GM19193 (cell line): ENCODE measurements around the gene GPS1.

Experiments
- POLR2A ChIP-seq: IDR thresholded peaks from 4 replicates; pipeline ENCODE4 v1.6.1; 2011; ENCODE audit not compliant: insufficient read depth, insufficient read length; ENCODE audit errors: extremely low read depth

The GPS1 gene

DNA sequence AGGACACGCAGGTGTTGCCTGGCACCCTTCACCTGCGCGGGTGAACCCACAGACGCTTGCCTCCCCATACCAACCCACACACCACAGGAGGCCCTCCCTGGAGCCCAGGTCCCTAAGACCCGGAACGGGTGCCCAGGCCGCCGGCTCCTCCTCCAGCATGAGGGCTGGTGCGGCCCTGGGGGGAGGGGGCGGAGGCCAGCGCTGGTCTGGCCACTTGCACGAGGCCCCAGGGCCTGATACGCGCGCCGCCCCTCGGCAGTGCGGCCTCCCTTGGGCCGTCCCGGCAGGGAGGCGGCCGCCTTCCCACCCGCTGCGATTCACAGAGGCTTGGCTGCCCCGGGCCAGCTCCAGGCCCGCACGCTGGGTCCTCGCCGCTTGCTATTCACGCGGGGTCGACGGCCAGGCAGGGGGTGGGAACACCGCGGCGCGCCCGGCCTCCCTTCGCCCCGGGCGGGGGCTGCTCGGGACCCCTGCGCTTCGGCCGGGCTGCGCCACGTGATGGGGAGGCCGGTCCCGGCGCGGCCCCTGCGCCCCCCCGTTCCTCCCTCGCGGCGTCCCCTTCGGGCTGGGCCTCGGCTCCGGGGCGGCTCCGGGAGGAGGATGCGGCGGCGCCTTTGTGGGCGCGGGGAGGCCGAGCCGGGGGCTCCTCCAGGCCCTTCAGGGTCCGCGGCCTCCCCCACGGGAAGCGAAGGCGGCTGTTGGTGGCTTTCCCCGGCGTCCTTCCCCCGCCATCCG is 45.7 kb downstream of the GPS1 start:
- TF ChIP-seq POLR2A, result no peak

DNA sequence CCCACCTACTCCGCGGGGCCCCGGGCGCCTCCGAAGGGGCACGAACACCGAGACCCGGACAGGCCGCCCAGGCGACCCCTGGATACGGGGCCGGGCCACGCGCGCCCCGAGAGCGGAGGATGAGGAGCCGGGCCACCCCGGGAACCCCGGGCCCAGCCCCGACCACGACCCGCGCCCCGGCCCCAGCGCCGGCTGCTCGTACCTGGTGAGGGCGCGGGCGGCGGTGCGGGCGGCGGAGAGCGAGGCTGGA is 46.1 kb downstream of the GPS1 start:
- TF ChIP-seq POLR2A, result no peak

DNA sequence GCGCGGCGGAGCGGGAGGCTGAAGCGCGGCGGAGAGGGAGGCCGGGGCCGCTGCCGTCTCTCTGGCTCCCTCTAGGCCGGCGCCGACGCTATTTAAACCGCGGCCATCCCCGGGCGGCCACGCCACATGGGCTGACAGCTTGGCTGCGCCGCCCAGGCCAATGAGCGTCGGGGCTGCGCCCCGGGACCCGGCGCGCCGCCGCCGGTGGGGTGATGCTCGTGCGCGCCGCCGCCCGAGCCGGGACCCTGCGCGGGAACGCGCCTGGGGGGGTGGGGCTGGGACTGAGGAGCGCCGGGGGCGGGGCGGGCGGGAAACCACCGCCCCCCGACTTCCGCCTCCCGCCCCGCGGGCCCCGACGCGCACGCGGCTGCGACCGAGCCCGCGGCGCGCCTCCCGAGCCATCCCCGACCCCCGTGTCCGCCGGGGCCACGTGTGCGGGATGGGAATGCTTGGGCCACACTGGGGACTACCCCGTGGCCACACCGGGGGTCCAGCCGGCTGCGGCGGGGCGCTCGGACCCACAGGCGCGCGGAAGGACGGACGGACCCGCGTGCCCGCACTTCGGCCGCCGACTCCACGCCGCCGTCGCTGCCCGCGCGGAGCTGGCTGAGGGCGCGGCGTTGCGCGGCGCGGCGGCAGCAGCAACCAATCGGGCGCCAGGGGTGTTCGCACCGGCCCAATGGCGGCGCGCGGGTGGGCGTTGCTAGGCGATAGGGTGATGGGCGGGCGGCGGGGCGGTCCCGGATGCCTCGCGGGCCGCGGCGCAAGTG is 46.7 kb downstream of the GPS1 start, which contains the start of gene FASN:
Gene FASN, minus strand, starts transcription at position 68 of the 770 bp plus-strand sequence. CDS start 1,791 bp downstream, outside the sequence.
- TF ChIP-seq POLR2A, result peak; percentile 97

DNA sequence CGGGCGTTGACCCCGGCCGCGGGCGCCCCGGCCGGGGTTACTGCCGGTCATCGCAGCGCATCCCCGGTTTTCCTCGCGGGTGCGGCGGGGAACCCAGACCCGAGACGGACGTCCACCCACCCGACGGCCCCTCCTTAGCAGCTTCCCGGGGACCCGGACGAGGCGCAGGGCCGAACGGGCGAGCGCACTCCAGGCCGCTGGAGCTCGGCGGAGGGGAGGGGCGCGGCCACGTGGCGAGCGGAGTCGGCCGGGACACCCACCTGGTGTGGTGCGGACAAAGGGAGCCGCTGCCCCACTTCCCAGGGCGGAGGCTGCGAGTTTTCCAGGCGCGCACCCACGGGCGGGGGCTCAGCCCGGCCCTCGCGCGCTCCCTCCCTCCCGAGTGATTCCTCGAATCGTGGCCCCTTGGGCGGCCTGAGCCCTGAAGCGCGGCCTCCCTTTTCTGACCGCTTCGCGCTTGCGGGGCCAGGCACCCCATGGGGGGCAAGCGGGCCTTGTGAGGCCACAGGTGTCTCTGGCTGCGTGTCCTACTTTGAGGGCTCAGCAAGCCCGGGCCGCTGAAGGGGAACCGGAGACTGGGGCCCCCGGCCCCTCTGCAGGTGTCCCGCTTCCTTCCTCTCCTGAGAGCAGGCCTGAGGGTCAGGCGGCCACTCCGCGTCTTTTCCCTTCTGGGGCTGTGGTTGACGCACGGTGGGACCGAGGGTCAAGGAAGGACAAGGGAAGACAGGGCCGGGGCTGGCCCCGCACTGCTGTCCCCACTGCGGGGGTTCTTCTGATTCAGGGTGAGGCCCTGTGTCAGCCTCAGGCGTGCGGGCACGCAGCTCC is 47.5 kb downstream of the GPS1 start:
- TF ChIP-seq POLR2A, result peak; percentile 63

DNA sequence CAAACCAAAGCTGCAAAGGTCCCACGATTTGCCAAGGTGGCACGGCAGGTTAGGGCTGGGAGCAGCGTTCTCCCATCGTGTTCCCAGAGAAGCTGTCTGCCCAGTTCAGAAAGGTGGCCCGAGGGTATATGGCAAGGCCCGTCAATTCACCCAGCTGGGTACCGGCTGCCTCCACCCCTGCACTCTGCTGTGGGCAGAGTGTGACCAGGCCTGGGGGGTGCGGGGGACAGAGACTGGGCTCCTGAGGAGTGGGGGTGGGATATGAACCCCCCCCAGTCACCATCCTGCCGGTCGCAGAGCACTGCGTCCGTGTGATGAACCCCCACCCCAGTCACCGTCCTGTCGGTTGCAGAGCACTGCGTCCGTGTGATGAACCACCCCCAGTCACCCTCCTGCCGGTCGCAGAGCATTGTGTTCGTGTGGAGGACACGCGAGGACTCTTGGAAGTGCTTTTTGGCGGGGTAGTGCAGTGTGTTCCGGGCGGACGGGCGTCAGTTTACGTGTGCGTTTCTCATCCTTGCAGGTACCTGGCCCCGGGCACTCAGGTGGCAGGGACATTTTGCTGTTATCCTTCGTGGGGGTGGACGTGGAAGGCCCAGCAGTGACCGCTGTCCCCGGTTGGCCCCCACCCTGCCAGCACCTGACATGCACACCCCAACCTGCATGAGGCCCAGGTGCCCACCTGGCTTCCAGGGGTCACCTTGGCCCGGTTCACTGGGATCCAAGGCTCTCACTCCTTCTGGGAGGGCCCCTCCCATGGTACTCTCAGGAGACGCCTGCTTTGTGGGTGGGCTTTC is 49.0 kb downstream of the GPS1 start:
- peak; percentile 11 for TF ChIP-seq POLR2A

DNA sequence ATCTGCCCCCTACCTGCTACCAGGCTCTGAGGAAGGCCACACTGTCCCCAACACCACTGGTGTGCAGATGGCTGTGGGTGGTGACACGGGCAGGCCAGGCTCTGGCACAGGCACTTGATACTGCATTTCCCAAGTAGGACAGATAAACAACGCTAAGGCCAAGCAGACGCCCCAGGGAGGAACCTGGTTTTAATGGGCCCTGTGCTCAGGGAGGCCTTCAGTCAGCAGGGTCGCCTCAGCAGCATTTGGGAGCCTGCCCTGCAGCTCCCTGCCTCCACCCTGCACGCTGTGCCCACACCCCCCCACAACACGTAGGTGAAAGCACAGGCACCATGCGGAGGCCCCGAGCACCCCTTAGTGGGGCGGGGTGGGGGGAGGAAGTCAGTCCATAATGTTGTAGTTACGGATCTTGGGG is 49.6 kb downstream of the GPS1 start:
- no peak for TF ChIP-seq POLR2A

DNA sequence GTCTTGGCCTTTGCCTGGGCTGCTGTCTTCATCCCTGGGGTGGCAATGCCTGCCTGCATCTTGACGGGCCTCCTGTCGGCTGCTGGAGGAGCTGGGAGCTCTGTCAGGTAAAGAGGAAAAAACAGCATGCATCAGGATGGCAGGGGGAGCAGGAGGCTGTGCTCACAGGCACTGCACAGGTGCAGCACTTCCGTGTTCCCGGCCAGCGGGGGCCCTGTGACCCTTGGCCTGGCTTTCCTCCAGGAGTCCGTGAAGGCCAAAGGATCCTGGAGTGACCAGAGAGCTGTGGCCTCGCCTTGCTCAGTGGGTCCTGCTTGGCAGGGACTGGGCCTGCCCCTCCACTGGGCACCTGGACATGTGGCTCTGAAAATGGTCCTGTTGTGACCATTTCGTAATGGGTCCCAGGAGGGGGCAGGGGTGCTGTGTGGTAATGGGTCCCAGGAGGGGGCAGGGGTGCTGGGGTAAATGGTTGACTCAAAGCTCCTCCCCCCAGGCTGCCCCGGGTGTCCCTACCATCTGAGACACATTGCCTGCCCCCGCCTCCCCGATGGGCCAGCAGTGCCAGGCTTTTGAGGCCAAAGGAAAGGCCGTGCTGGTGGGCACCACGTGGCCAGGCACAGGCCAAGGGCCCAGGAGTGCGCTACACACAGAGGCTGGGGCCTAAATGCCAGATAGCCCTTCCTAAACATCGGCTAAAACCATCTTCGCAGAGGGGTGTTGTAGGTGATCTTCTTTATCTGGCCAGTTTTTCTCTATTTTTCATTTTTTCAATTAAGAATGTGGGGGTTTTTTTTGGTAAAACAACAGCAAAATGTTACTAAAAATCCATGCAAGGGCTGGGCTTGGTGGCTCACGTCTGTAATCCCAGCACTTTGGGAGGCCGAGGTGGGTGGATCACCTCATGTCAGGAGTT is 50.3 kb downstream of the GPS1 start:
- no peak for TF ChIP-seq POLR2A

DNA sequence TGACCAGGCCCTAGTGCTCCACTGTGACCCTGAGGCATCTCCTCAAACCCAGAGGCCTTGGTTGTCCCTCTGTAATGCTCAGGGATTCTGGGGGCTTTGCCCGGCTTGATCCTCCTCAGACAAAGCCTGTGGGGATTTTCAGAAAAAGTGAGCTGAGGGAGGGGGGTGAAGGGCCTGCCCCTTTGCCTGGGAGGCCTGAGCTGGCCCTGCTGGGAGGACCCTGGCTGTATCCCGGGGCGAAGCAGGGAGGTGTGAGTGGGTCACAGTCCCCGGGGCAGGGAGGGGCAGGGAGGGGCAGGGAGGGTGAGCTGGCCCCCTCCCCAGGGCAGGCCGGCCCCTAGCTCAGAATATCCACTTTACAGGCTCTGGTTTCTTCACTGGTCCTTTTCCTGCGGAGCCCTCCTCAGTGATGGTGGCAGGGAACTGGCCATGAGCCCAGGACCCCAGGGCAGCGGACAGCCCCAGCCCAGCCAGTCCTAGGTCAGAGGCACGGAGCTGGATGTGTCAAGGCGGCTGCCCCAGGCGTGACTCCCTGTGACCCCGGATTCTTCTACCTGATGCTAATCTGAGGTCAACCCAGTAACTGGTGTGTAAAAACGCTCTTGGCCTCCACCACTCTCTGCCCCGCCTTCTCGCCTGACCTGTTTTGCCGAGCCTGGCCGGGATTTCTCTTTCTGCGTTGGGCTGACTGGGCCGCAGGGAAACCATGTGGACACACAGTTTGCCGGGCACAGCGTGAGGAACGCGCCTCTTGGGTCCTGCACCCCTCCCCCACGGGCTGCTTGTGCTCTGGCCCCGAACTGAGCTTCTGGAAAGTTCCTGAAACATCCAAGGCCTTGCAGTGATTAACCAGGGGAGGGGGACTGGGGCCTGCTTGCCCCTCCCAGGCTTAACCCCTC is 52.1 kb downstream of the GPS1 start:
- TF ChIP-seq POLR2A, result no peak

DNA sequence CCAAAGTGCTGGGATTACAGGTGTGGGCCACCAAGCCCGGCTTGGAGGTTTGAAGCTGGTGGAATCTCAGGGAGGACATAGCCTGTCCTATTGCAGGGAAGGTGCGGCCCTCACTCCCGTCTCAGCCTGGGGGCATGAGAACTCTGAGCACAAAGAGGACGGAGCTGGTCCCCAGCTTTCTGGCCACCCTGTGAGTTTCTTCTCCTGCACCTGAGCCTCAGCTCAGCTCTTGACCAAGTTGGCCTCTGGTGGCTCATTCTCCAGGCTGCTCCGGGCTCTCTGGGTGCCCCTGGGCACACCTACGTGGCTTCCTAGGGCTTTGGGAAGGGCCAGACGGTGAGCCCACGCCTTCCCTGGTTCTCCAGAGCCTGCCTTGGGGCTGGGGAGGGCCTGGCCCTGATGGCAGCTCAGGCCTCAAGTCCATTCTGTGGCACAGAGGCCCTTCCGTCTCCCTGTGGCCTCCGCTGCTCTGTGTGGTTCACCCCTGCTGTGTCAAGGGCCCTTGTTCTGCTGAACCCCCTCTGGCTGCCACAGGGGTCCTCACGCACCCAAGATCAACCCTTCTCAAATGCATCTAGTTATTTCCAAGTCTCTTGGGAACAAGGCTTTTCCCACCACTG is 53.2 kb downstream of the GPS1 start:
- TF ChIP-seq POLR2A, result no peak

DNA sequence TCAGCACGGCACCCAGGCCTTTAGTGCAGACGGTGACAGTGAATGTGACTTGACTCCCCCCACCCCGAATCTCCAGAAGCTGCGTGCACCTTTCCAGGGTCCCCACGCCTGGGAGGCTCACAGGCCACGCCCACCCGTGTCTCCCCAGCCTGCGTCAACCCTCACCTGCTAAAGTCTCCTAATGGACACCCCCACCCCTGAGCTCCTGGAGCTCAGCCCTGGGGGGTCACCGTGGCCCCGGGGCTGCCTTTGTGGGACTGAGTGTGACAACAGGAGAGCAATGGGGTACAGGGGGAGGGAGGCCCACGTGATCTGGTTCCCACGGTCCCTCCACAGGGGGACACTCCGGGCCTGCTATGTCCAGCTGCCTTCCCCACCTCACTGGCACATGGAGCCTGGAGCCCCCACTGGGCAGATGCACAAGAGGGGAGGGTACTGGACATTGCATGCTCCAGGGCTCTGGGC is 53.8 kb downstream of the GPS1 start:
- TF ChIP-seq POLR2A, result no peak

DNA sequence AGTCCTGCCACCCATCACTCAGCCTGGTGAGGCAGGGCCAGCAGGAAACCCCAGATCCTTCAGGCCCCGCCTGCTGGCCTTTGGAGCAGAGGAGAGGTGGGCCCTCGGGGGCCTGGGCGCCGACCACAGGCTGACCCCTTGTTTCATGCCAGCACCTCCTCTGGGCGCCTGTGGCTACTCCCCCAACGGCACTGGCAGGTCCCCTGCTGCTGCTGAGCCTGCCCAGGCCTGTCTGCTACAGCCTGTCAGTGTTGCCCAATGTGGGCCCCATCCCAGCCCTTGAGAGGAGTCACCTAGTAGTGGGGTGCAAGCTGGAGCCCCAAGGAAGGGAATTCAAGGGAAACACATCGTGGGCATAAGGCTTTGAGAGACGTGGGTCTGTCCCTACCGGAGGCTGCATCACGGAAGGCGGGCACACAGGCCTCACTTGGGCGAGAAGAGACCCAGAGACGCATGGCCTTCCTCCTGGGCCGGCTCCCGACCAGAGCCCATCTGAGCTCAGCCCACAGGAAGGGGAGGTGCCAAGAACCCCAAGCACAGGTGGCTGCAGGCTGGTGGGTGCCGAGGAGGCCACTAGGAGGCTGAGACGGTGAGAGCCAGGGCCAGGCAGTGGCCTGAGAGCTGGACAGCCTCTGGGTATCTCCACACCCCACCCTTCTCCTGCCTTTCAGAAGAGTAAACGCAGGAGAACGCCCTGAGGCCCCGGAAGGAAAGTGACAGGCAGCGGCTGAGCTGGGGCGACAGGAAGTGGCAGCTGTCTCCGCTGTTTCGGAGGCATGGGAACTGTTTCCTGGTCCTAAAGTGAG is 54.4 kb downstream of the GPS1 start:
- TF ChIP-seq POLR2A, result peak; percentile 84
